Measurements from ENCODE around the gene SLC38A2.

Gene SLC38A2

GRCh38 chr12:46410495-46410894 lies 37.9 kb upstream of the SLC38A2 start:
- Histone ChIP-seq H3K4me1 (ENCODE audit: control insufficient read depth, insufficient read depth, low read length) (no peaks in the 10 kb centered on the region), H3K9me3 (ENCODE audit: control insufficient read depth, insufficient read depth, low read depth, low read length) (no peaks in the 10 kb centered on the region), H3K36me3 (ENCODE audit: control insufficient read depth in 2 of 2, insufficient read depth in 1 of 2, low read length in 2 of 2) (no peaks in the 10 kb centered on the region), H3K4me3 (ENCODE audit: low read depth, low read length) (no peak overlapping the region), H3K27ac (ENCODE audit: extremely low read depth, low read depth, low read length) (no peak overlapping the region)
- ChIA-PET CTCF (interaction anchor here (1.1 kb wide), 1 partner anchor 10 kb away, joined by 3 read pairs; no protein-coding TSS in a partner anchor), POLR2A (no interaction called here)
- TF ChIP-seq BCL11B (tag by site-specific recombination; IDR thresholded peaks at IDR 0.05; ENCODE audit: low read depth) (no peak), ZNF16 (tag by site-specific recombination; IDR thresholded peaks at IDR 0.05; ENCODE audit: low read depth) (no peak), ZNF114 (tag by site-specific recombination; IDR thresholded peaks at IDR 0.05) (no peak), ZNF626 (tag by site-specific recombination; IDR thresholded peaks at IDR 0.05) (no peak), SETDB1 (IDR thresholded peaks at IDR 0.05; ENCODE audit: insufficient read length, low read length) (no peak), ZNF2 (tag by site-specific recombination; IDR thresholded peaks at IDR 0.05) (no peak), ZBTB17 (tag by site-specific recombination; IDR thresholded peaks at IDR 0.05) (no peak), ZNF513 (tag by site-specific recombination; IDR thresholded peaks at IDR 0.05) (no peak), ZNF341 (tag by site-specific recombination; IDR thresholded peaks at IDR 0.05; ENCODE audit: low read depth) (no peak), ZNF707 (tag by site-specific recombination; IDR thresholded peaks at IDR 0.05) (no peak), PRDM1 (tag by site-specific recombination; IDR thresholded peaks at IDR 0.05) (no peak), ZNF221 (tag by site-specific recombination; IDR thresholded peaks at IDR 0.05; ENCODE audit: borderline replicate concordance) (no peak), SP2 (tag by site-specific recombination; IDR thresholded peaks at IDR 0.05) (no peak), KLF7 (tag by site-specific recombination; IDR thresholded peaks at IDR 0.05; ENCODE audit: borderline replicate concordance) (no peak)

- ChIA-PET POLR2A (no interaction called here), CTCF (no interaction called here)
- Histone ChIP-seq H3K36me3 (ENCODE audit: control insufficient read depth in 2 of 2, insufficient read depth in 1 of 2, low read length in 2 of 2) (no peaks in the 10 kb centered on the region), H3K4me1 (ENCODE audit: control insufficient read depth, insufficient read depth, low read length) (no peaks in the 10 kb centered on the region), H3K9me3 (ENCODE audit: control insufficient read depth, insufficient read depth, low read depth, low read length) (no peaks in the 10 kb centered on the region), H3K4me3 (ENCODE audit: low read depth, low read length) (no peak overlapping the region), H3K27ac (ENCODE audit: extremely low read depth, low read depth, low read length) (no peak overlapping the region)
- no peak for TF ChIP-seq ZNF138 (tag by site-specific recombination; IDR thresholded peaks at IDR 0.05; ENCODE audit: borderline replicate concordance)
- no peak for TF ChIP-seq ZNF449 (tag by site-specific recombination; IDR thresholded peaks at IDR 0.05)
- TF ChIP-seq ZNF174 (tag by site-specific recombination; IDR thresholded peaks at IDR 0.05): no peak
- no peak for TF ChIP-seq KLF10 (tag by site-specific recombination; IDR thresholded peaks at IDR 0.05)
- no peak for TF ChIP-seq KLF17 (tag by site-specific recombination; IDR thresholded peaks at IDR 0.05)
- no peak for TF ChIP-seq MZF1 (tag by site-specific recombination; IDR thresholded peaks at IDR 0.05; ENCODE audit: borderline replicate concordance)
- TF ChIP-seq IKZF3 (tag by site-specific recombination; IDR thresholded peaks at IDR 0.05): no peak
- no peak for TF ChIP-seq ZNF23 (tag by site-specific recombination; IDR thresholded peaks at IDR 0.05; ENCODE audit: borderline replicate concordance)
- TF ChIP-seq SALL2 (tag by site-specific recombination; IDR thresholded peaks at IDR 0.05; ENCODE audit: borderline replicate concordance): no peak
- TF ChIP-seq ZNF768 (tag by site-specific recombination; IDR thresholded peaks at IDR 0.05): no peak
- no peak for TF ChIP-seq ZNF433 (tag by site-specific recombination; IDR thresholded peaks at IDR 0.05; ENCODE audit: low read depth)
- TF ChIP-seq ZNF341 (tag by site-specific recombination; IDR thresholded peaks at IDR 0.05; ENCODE audit: low read depth): no peak
- TF ChIP-seq ZNF707 (tag by site-specific recombination; IDR thresholded peaks at IDR 0.05): no peak
- TF ChIP-seq ZNF585B (tag by site-specific recombination; IDR thresholded peaks at IDR 0.05): no peak
- no peak for TF ChIP-seq PRDM4 (tag by site-specific recombination; IDR thresholded peaks at IDR 0.05)
Observed at GRCh38 chr12:46409974-46410373, 37.4 kb upstream of the SLC38A2 start.
